DMS153 treated with DMSO at 0.1 percent for 48 hours (cell line): ENCODE measurements around the gene SRRD.

Experiments
- DNase-seq: peaks from one replicate; lab custom pipeline; 2025; ENCODE audit not compliant: unreplicated experiment; lab: John Stamatoyannopoulos, UW

Gene SRRD

GRCh38 chr22:26452236-26453016, 31.3 kb upstream of the SRRD start:
- DNase-seq: no peak

DNA sequence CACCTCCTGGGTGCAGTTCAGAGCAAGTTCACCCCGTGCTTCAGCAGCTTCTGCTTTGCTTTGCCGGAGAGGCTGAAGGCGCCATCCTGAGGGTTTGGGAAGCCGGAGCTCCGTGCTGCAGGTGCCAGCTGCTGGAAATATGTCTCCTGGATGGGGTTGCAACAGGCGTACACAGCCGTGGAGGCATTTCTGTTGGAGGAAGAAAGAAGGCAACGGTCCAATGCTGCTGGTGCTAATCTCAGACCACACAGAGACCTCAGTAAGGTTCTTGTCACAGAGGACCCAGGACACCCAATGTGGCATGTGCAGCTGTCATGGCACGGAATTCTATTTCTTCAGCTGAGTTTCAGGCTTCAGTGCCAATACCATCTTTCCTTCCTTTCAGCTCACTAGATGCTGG, 30.5 kb upstream of the SRRD start:
- DNase-seq: no peak

DNA sequence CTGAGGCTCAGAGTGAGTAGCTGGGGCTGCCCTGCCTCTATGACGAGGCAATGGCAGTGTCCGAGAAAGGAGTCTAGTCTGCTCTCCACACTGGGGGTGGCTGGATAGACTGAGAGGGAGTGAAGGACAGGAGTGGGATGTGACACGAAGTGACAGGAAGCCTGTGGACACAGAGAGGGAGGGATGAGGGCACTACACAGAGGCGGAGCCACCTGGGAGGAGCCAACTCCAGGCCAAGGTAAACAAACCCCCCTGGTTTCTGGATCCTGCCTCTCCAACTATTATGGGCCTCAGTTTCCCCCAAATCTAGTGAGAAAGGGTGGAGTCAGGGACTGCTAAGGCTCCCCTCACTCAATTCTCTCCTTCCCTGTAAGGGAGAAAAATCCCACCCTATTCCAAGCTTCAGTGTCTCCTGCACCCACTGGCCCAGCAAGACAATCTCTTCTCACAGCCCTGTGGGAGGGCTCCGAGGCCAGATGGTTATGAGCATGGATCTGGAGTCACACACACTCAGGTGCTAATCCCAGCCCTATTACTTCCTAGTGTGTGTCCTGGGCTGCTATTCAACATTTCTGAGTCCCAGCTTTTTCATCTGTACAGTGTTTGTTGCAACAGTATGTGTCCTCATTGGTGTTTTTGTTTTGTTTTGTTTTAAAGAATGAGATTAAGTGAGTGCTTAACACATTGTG, 29.7 kb upstream of the SRRD start:
- DNase-seq: no peak

DNA sequence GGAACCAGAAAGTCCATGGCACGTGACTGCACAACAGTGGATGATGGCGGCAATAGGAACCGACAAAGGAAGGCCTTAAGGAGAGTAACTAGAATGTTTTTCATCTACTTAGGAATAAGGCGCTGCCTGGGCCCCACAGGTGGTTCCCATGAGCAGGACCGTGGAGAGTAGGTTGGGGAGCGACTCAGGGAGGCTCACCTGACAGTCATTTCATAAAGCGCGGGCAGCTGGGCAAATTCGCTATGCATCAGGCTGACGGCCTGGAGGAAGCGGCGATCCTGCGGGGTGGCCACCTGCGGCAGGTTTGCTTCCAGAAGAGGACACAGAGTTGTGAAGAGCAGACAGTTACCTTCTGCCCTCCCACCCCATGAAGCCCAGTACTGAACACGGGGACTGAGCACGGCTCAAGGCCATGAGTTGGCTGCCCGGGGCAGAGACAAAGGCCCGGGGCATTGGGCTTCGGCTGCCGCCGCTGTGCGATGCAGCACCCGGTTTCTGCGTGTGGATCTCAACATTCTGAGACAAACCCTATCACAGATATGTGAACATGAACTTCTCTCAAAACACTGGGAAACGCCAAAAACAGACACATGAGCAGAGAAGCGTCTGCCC, 25.9 kb upstream of the SRRD start:
- DNase-seq: no peak

GRCh38 chr22:26460202-26460601, 23.5 kb upstream of the SRRD start:
- no peak for DNase-seq

GRCh38 chr22:26461188-26461810, 22.4 kb upstream of the SRRD start:
- DNase-seq: no peak

DNA sequence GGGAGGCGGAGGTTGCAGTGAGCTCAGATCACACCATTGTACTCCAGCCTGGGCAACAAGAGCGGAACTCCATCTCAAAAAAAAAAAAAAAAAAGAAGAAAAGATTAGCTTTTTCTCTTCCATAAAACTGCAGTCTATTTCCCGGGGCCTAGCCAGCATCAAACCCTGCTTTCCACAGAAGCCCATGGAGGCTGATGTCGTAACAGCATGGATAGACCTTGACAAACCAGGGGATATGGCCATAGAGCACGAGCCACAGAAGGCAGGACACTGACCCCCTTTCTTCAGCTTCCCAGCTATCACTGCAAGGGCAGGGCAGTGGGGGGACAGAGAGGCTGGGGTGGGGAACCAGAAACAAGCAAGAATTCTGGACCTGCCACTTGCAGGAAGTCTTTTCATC, 21.6 kb upstream of the SRRD start:
- no peak for DNase-seq

DNA sequence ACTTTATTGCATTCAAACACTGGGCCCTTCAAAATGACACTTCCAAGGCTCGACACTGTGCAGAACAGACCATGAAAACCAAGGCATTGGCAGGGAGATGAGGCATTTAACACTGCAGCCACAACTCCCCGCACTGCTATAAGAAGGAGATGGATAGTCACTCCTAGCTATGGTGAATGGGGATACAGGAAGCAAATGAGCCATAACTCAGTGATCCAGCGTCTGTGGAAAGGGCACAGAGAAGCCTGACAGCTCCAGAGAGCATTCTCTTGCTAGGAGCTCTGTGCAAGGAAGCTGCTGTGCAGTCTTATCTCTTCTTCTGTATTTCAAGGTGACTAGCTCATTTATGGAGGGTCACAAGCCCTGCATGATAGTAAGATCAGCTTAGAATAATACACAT, 21.0 kb upstream of the SRRD start:
- no peak for DNase-seq

GRCh38 chr22:26463101-26463661, 20.5 kb upstream of the SRRD start:
- no peak for DNase-seq

DNA sequence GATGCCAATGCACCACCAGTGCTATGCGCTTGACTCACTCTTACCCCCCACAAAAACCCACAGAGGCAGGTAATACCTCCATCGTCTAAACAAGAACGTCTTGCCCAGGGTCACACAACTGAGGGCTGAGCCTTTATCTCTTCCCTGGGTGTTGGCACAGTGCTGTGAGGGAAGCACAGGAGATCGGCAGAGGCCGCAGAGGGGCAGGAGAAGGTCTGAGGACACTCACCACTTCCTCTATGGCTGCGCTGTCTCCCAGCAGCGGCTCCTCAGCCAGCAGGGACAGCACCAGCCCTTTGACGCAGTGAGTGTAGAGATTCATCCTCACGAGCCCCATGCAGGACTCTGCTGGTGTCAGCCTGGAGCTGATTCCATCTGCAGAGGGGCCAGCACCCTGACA, 20.0 kb upstream of the SRRD start:
- no peak for DNase-seq

DNA sequence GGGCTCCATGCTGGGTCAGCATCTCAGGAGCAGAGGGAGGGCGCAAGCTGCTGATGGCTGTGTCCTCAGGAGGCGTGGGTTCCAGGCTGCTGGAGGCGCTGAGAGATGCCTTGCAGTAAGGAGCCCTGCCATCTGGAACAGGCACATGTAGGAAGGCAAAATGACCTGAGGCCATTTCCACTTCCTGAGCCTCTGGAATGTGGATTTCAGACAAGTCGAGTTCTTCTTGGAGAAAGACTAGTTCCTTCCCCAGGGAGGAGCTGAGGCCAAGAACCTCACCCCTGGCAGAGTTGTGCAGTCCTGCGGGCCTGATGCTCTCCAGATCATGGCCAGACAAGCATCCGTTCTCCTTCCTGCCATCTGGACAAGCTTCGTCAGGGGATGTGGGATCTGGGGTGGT, 19.4 kb upstream of the SRRD start:
- DNase-seq: no peak

GRCh38 chr22:26466196-26466595, 17.5 kb upstream of the SRRD start:
- DNase-seq: no peak

GRCh38 chr22:26470807-26471206, 12.9 kb upstream of the SRRD start:
- no peak for DNase-seq

- no peak for DNase-seq
These were observed 12.2 kb upstream of the SRRD start for GRCh38 chr22:26471522-26471921.

GRCh38 chr22:26474682-26475081, 9.0 kb upstream of the SRRD start:
- no peak for DNase-seq

- DNase-seq: no peak
These were observed 6.9 kb upstream of the SRRD start for GRCh38 chr22:26476705-26477340.

DNA sequence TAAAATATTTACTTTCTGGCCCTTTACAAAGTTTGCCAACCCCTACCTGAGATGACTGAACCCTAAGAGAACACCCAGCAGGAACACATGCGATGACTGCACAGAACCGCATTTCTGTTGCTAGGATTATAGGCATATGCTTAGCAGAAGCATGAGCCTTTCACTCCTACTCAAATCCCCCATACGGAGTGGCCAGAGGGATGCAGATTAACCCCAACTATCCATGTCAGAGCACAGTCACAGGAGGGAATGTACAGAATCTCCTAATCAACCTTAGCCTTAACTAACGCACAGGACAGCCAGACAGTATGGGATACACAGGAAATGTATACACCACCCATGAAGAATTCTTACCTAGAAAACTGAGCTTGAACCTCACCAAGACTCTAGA, 6.3 kb upstream of the SRRD start:
- DNase-seq: no peak

DNA sequence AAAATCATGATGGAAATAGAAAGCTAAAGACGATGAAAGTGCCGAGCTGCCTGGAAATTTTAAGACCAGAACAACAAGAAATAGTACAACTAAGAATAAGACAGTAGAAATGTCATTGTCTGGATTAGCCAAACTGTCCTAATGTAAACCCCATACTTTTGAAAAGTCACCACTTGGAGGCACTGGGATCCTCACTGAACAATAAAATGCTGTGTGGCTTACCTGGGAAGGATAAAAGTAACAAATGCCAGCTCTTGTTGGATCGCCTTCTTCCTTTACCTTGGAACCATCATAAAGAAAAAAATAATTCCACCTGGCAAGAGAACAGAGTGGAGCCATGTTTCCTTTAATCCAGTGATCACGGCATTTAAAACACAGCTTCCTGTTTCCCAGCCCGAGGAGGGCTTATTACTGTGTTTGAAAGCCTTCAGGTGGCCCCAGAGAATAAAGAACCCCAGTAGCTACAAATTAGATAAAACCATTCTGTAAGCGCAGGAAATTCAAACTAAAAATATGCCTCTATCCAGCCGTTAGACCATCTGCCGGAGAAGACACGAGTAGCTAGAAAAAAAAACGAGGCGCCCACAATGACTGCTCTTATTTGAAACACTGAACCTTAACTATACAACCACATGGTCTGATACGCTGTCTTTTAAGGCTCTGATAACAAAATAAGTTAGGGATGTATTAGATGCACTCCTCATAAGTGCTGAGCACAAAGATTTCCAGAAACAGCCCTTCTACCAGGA, 4.5 kb upstream of the SRRD start:
- peak; percentile 17 for DNase-seq

DNA sequence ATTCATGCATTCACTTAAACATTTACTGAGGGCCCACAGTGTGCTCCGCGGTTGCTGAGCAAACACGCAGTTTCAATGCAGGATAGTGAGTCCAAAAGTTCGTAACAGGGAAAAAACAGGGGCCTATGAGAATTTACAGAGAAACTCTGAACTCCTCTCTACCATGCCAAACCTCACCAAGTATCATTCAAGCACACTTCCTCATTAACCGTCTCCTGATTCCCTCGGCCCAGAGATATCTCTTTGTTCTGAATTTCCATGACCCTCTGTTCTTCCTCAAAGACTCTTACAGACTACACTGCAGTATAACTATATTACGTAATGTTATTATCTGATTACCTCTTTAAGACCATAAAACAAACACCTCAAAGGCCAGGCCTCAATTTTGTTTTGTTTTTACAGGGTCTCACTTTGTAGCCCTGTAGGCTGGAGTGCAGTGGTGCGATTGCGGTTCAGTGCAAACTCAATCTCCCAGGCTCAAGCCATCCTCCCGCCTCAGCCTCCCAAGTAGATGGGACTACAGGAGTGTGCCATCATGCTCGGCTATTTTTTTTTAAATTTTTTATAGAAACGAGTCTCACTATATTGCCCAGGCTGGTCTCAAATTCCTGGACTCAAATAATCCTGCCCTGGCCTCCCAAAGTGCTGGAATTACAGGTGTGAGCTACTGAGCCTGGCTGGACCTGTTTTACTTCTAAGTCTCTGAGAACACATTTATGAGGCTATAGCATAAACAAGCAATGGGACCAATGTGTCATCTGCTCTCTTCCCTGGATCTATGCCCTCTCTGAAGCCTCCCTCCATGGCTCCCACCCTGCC, 3.7 kb upstream of the SRRD start:
- no peak for DNase-seq

GRCh38 chr22:26480611-26480932, 3.1 kb upstream of the SRRD start:
- no peak for DNase-seq
